Adrenal gland (tissue), 12 donors: ENCODE measurements around the gene CPED1. TPM values are rescaled to one million over a fixed set of nuclear protein-coding genes. Genes with fewer than 3 reads are reported as not detected.

ENCODE experiments used
- DNase-seq, 7 donors: peaks; one replicate each; pipeline ENCODE4 v3.0.0-alpha.2; 2019 to 2020
- H3K27ac ChIP-seq, 5 donors: fragments of 200-600 bp; sonication (generic) in 4 of 5; 1 replicate in 3 of 5; 2 replicates in 2 of 5; pipeline versions ENCODE4 v1.5.1 to v1.8.0; 2016 to 2020; ENCODE audit warnings: mild to moderate bottlenecking in 1 of 5
- H3K27me3 ChIP-seq: fragments of 200-600 bp; 2 replicates; pipeline ENCODE4 v1.8.0; 2021
- H3K36me3 ChIP-seq, 2 donors: fragments of 200-600 bp; replicated peaks in 1 of 2; 1 replicate in 1 of 2; 2 replicates in 1 of 2; pipeline versions ENCODE4 v1.5.1 to v1.8.0; 2018 to 2022
- H3K4me1 ChIP-seq, 2 donors: fragments of 200-600 bp; replicated peaks in 1 of 2; 1 replicate in 1 of 2; 2 replicates in 1 of 2; pipeline versions ENCODE4 v1.5.1 to v1.8.0; 2018 to 2021
- H3K4me3 ChIP-seq, 4 donors: fragments of 200-600 bp; sonication (generic) in 3 of 4; one replicate each; pipeline ENCODE4 v1.5.1; 2016 to 2018
- H3K9me3 ChIP-seq, 3 donors: fragments of 200-600 bp; sonication (generic) in 1 of 3; replicated peaks in 1 of 3; 1 replicate in 2 of 3; 2 replicates in 1 of 3; pipeline versions ENCODE4 v1.5.1 to v1.8.0; 2016 to 2021
- CTCF ChIP-seq, 6 experiments: fragments of 450-650 bp in 4 of 6; fragments of 200-600 bp in 2 of 6; sonication (generic) in 1 of 6; IDR thresholded peaks; 1 replicate in 5 of 6; 2 replicates in 1 of 6; pipeline versions ENCODE4 v1.5.1 to v1.8.0; 2016 to 2021; ENCODE audit warnings: antibody characterized with exemption in 6 of 6, mild to moderate bottlenecking in 2 of 6, moderate library complexity in 1 of 6
- POLR2A ChIP-seq, 2 donors: fragments of 450-650 bp; IDR thresholded peaks; one replicate each; pipeline ENCODE4 v1.6.1; 2017; ENCODE audit warnings: antibody characterized with exemption in 2 of 2, mild to moderate bottlenecking in 2 of 2, moderate library complexity in 1 of 2
- WGBS, 4 donors: extraction: QIAGEN DNeasy Blood & Tissue Kit in 2 of 4; methylation state at CpG; one replicate each; pipeline versions ENCODE4 v1.1.5 to v1.1.7; 2013 to 2017; 5-methylcytosine and 5-hydroxymethylcytosine counted together
- intact Hi-C, 2 donors: fragments of 100-400 bp; cut with DNase I; formaldehyde crosslinking; loops; one replicate each; pipeline versions ENCODE4 v1.14.1 to v1.15.0; 2022 to 2023
- polyA plus RNA-seq, 3 donors: library from polyadenylated mRNA; stranded (reverse); fragments of 200-250 nt in 2 of 3; fragments of 350-450 nt in 1 of 3; fragmentation: Illumina TruSeq in 1 of 3; extraction: RNeasy Lipid Tissue Mini Kit (QIAGEN cat#74804) in 1 of 3; gene quantifications; one replicate each; pipeline ENCODE4 v1.2.3, GENCODE V29; 2013 to 2014
- total RNA-seq, 9 donors: library from RNA; depleted of rRNA in 4 of 9; stranded (reverse); fragments of >200 nt in 4 of 9; fragments of 120-200 nt in 1 of 9; fragmentation: NEBNext Ultra II Directional in 1 of 9; extraction: Animal tissue kit (Norgen Biotek cat#: 25700) in 1 of 9; gene quantifications; one replicate each; pipeline versions ENCODE4 v1.1.0 to v1.2.4, GENCODE V29; 2013 to 2023
- donor health status: healthy with polysubstance abuse.
- donor health status: Bipolar disorder and iron deficiency.
- donor health status: DM: yes; HTN: yes; CAD: no.
- donor health status: DM: no; HTN: no; CAD: no.
- donor health status: DM: no; HTN: no; CAD: no.
- donor health status: DM: yes; HTN: yes; CAD: no.

Gene CPED1
- total and polyA plus RNA-seq, 12 donors: 5.2 to 72.2 (median 40.7) TPM

GRCh38 chr7:120990468-120991118 is 2.1 kb downstream of the CPED1 start:
- Histone ChIP-seq H3K4me3 (peak overlapping the region in 2 of 4 donors; percentile 24 to 61), H3K9me3 (no peaks in the 10 kb centered on the region), H3K27me3 (no peaks in the 10 kb centered on the region), H3K27ac (peak overlapping the region in 1 of 5 donors; percentile 89), H3K36me3 (no peaks in the 10 kb centered on the region), H3K4me1 (peaks cover 7 to 32% of the 10 kb centered on the region in 2 donors)
- WGBS, 4 donors: 53 to 68% (median 63%) methylated on average over 6 of the region's 6 CpGs
- no peak for DNase-seq
- TF ChIP-seq POLR2A (IDR thresholded peaks at IDR 0.05) (no peak), CTCF (IDR thresholded peaks at IDR 0.05) (no peak)
- intact Hi-C loops: no loop called here

- no peak for DNase-seq
- peak overlapping the region in 1 of 5 donors; percentile 89 for H3K27ac ChIP-seq
- peak overlapping the region in 2 of 4 donors; percentile 24 to 61 for H3K4me3 ChIP-seq
- H3K36me3 ChIP-seq: no peaks in the 10 kb centered on the region
- no peaks in the 10 kb centered on the region for H3K9me3 ChIP-seq
- H3K27me3 ChIP-seq: no peaks in the 10 kb centered on the region
- 39 to 62% (median 54%) methylated on average over 1 of the region's 1 CpG for WGBS, 4 donors
- peaks cover 7 to 32% of the 10 kb centered on the region in 2 donors for H3K4me1 ChIP-seq
- intact Hi-C loops: no loop called here
- no peak for TF ChIP-seq POLR2A (IDR thresholded peaks at IDR 0.05)
- no peak for TF ChIP-seq CTCF (IDR thresholded peaks at IDR 0.05)
Measured at GRCh38 chr7:120991161-120991560, 2.6 kb downstream of the CPED1 start.

GRCh38 chr7:120991581-120991980 is 3.1 kb downstream of the CPED1 start:
- Histone ChIP-seq H3K36me3 (no peaks in the 10 kb centered on the region), H3K9me3 (no peaks in the 10 kb centered on the region), H3K27ac (peak overlapping the region in 1 of 5 donors; percentile 89), H3K27me3 (no peaks in the 10 kb centered on the region), H3K4me3 (peak overlapping the region in 1 of 4 donors; percentile 61), H3K4me1 (peaks cover 7 to 32% of the 10 kb centered on the region in 2 donors)
- intact Hi-C loops: no loop called here
- no peak for TF ChIP-seq POLR2A (IDR thresholded peaks at IDR 0.05)
- TF ChIP-seq CTCF (IDR thresholded peaks at IDR 0.05): no peak
- DNase-seq: no peak
- WGBS, 4 donors: 12 to 24% (median 16%) methylated on average over 2 of the region's 2 CpGs

- no peak for DNase-seq
- TF ChIP-seq CTCF (IDR thresholded peaks at IDR 0.05) (no peak), POLR2A (IDR thresholded peaks at IDR 0.05) (no peak)
- H3K27me3 ChIP-seq: no peaks in the 10 kb centered on the region
- H3K36me3 ChIP-seq: no peaks in the 10 kb centered on the region
- no peak overlapping the region for H3K27ac ChIP-seq
- H3K4me3 ChIP-seq: peak overlapping the region in 1 of 4 donors; percentile 61
- intact Hi-C loops: no loop called here
- H3K4me1 ChIP-seq: peaks cover 7 to 32% of the 10 kb centered on the region in 2 donors
- H3K9me3 ChIP-seq: no peaks in the 10 kb centered on the region
Measured at GRCh38 chr7:120992272-120992964, 3.9 kb downstream of the CPED1 start.
